DND-41 (cell line): ENCODE measurements around the gene SLC4A1AP.

ENCODE experiments used
- ATAC-seq: fragments of 200-7000 bp; cut with Tn5 transposase; 3 replicates; pipeline ENCODE4 v1.9.1; 2021; ENCODE audit warnings: low read depth; ENCODE audit not compliant: insufficient read depth
- DNase-seq: peaks from one replicate; pipeline ENCODE4 v3.0.0-alpha.2; 2020
- H2AFZ ChIP-seq: 2 replicates; pipeline ENCODE4 v1.6.0; 2012; ENCODE audit warnings: low read depth, low read length
- H3K27ac ChIP-seq: 2 replicates; pipeline ENCODE4 v1.5.1; 2012; ENCODE audit warnings: low read length, inconsistent platforms
- H3K27me3 ChIP-seq: fragments of 200-600 bp; sonication (generic); 2 replicates; pipeline ENCODE4 v1.6.0; 2012; ENCODE audit warnings: low read length, mild to moderate bottlenecking, inconsistent platforms; ENCODE audit not compliant: insufficient read depth, poor library complexity
- H3K36me3 ChIP-seq: 2 replicates; pipeline ENCODE4 v1.5.1; 2012; ENCODE audit warnings: low read length, inconsistent platforms; ENCODE audit not compliant: insufficient read depth
- H3K4me1 ChIP-seq: 2 replicates; pipeline ENCODE4 v1.5.1; 2012; ENCODE audit warnings: mild to moderate bottlenecking, low read length; ENCODE audit not compliant: insufficient read depth
- H3K4me2 ChIP-seq: 2 replicates; pipeline ENCODE4 v1.6.0; 2012; ENCODE audit warnings: mild to moderate bottlenecking, moderate library complexity, low read length, inconsistent platforms; ENCODE audit not compliant: insufficient read depth
- H3K4me3 ChIP-seq, 2 experiments: fragments of 200-600 bp in 1 of 2; shearing (Covaris generic) in 1 of 2; 2 replicates each; pipeline ENCODE4 v1.5.1; 2012 to 2016; ENCODE audit warnings: inconsistent platforms in 2 of 2, low read length in 2 of 2, mild to moderate bottlenecking in 2 of 2, low read depth in 1 of 2, moderate library complexity in 1 of 2
- H3K79me2 ChIP-seq: 2 replicates; pipeline ENCODE4 v1.6.0; 2012; ENCODE audit warnings: low read length, inconsistent platforms; ENCODE audit not compliant: insufficient read depth
- H3K9ac ChIP-seq: 2 replicates; pipeline ENCODE4 v1.6.0; 2012; ENCODE audit warnings: low read depth, mild to moderate bottlenecking, inconsistent platforms, low read length, moderate library complexity
- H3K9me3 ChIP-seq: 2 replicates; pipeline ENCODE4 v1.5.1; 2012; ENCODE audit warnings: low read length, moderate library complexity, mild to moderate bottlenecking, inconsistent platforms; ENCODE audit not compliant: insufficient read depth, severe bottlenecking
- H4K20me1 ChIP-seq: 2 replicates; pipeline ENCODE4 v1.6.0; 2012; ENCODE audit warnings: low read length; ENCODE audit not compliant: insufficient read depth
- CTCF ChIP-seq: IDR thresholded peaks from 2 replicates; pipeline ENCODE4 v1.5.1; 2012; ENCODE audit warnings: borderline replicate concordance, low read length, moderate library complexity, mild to moderate bottlenecking; ENCODE audit not compliant: poor library complexity, severe bottlenecking; ENCODE audit errors: extremely low read depth
- EZH2 ChIP-seq: IDR thresholded peaks from 3 replicates; pipeline ENCODE4 v1.6.1; 2012; ENCODE audit warnings: borderline replicate concordance, low read depth, mild to moderate bottlenecking, moderate library complexity, low read length, inconsistent platforms; ENCODE audit not compliant: severe bottlenecking

The SLC4A1AP gene

GRCh38 chr2:27638709-27639108 lies 25.0 kb upstream of the SLC4A1AP start:
- DNase-seq = no peak
- TF ChIP-seq EZH2 = no peak
- TF ChIP-seq CTCF = no peak
- H3K4me2 ChIP-seq = no peak overlapping the region
- peaks cover 89% of the 10 kb centered on the region for H3K36me3 ChIP-seq
- H3K4me3 ChIP-seq = no peak overlapping the region
- no peaks in the 10 kb centered on the region for H3K9me3 ChIP-seq
- H4K20me1 ChIP-seq = no peaks in the 10 kb centered on the region
- no peaks in the 10 kb centered on the region for H3K27me3 ChIP-seq
- H3K4me1 ChIP-seq = no peaks in the 10 kb centered on the region
- ATAC-seq = no peak
- no peak overlapping the region for H3K9ac ChIP-seq
- H3K27ac ChIP-seq = no peak overlapping the region
- H2AFZ ChIP-seq = no peak overlapping the region
- H3K79me2 ChIP-seq = no peaks in the 10 kb centered on the region

GRCh38 chr2:27640722-27641245 lies 22.9 kb upstream of the SLC4A1AP start:
- Histone ChIP-seq H4K20me1 (no peaks in the 10 kb centered on the region), H3K9ac (no peak overlapping the region), H3K4me3 (no peak overlapping the region), H3K36me3 (peaks cover 85% of the 10 kb centered on the region), H2AFZ (no peak overlapping the region), H3K79me2 (no peaks in the 10 kb centered on the region), H3K4me2 (no peak overlapping the region), H3K4me1 (no peaks in the 10 kb centered on the region), H3K27me3 (no peaks in the 10 kb centered on the region), H3K9me3 (no peaks in the 10 kb centered on the region), H3K27ac (no peak overlapping the region)
- ATAC-seq (no peak), DNase-seq (no peak)
- TF ChIP-seq EZH2 = no peak
- TF ChIP-seq CTCF = no peak

- no peak for TF ChIP-seq CTCF
- no peak for TF ChIP-seq EZH2
- DNase-seq (no peak), ATAC-seq (no peak)
- Histone ChIP-seq H3K27me3 (no peaks in the 10 kb centered on the region), H3K27ac (no peak overlapping the region), H3K4me3 (no peak overlapping the region), H3K36me3 (peaks cover 78% of the 10 kb centered on the region), H3K4me2 (no peak overlapping the region), H3K9me3 (no peaks in the 10 kb centered on the region), H4K20me1 (no peaks in the 10 kb centered on the region), H2AFZ (no peak overlapping the region), H3K79me2 (no peaks in the 10 kb centered on the region), H3K4me1 (no peaks in the 10 kb centered on the region), H3K9ac (no peak overlapping the region)
Observed at GRCh38 chr2:27645197-27645596, 18.5 kb upstream of the SLC4A1AP start.

GRCh38 chr2:27647289-27647688 lies 16.4 kb upstream of the SLC4A1AP start:
- H3K9me3 ChIP-seq = no peaks in the 10 kb centered on the region
- peaks cover 77% of the 10 kb centered on the region for H3K36me3 ChIP-seq
- ATAC-seq (no peak), DNase-seq (no peak)
- TF ChIP-seq EZH2 = no peak
- no peak for TF ChIP-seq CTCF
- H3K27ac ChIP-seq = no peak overlapping the region
- H4K20me1 ChIP-seq = no peaks in the 10 kb centered on the region
- H3K27me3 ChIP-seq = no peaks in the 10 kb centered on the region
- no peak overlapping the region for H3K4me3 ChIP-seq
- H3K9ac ChIP-seq = no peak overlapping the region
- no peaks in the 10 kb centered on the region for H3K4me1 ChIP-seq
- H3K79me2 ChIP-seq = no peaks in the 10 kb centered on the region
- H3K4me2 ChIP-seq = no peak overlapping the region
- no peak overlapping the region for H2AFZ ChIP-seq
